Urothelium cell line (cell line): ENCODE data around the gene IGFBP7.

ENCODE experiments used
- DNase-seq: peaks from one replicate; pipeline ENCODE4 v3.0.0; 2011; ENCODE audit warnings: low spot score, mixed read lengths
- FAIRE-seq: peaks from 2 replicates; lab custom pipeline; 2011; peaks lifted over from hg19 to GRCh38; lab: Jason Lieb, UNC

IGFBP7 gene

GRCh38 chr4:57131849-57132742 lies 21.9 kb upstream of the IGFBP7 start:
- FAIRE-seq (peak; percentile 59), DNase-seq (peak; percentile 66)

- no peak for DNase-seq
- no peak for FAIRE-seq
These were observed 19.3 kb upstream of the IGFBP7 start for GRCh38 chr4:57129477-57129876.

GRCh38 chr4:57127361-57127760 lies 17.2 kb upstream of the IGFBP7 start:
- FAIRE-seq = no peak

GRCh38 chr4:57125996-57126395 lies 15.8 kb upstream of the IGFBP7 start:
- DNase-seq = no peak

More at GRCh38 chr4:57127361-57127760, 17.2 kb upstream of the IGFBP7 start:
- DNase-seq = no peak

GRCh38 chr4:57124145-57124544 lies 14.0 kb upstream of the IGFBP7 start:
- DNase-seq (no peak), FAIRE-seq (no peak)

More at GRCh38 chr4:57125996-57126395, 15.8 kb upstream of the IGFBP7 start:
- no peak for FAIRE-seq

GRCh38 chr4:57122959-57123358 lies 12.8 kb upstream of the IGFBP7 start:
- FAIRE-seq (no peak), DNase-seq (no peak)

GRCh38 chr4:57119054-57119651 lies 9.0 kb upstream of the IGFBP7 start:
- peak; percentile 90 for FAIRE-seq
- DNase-seq = peak; percentile 85

- DNase-seq (no peak), FAIRE-seq (no peak)
These were observed 7.3 kb upstream of the IGFBP7 start for GRCh38 chr4:57117491-57117890.

GRCh38 chr4:57116245-57116644 lies 6.1 kb upstream of the IGFBP7 start:
- no peak for DNase-seq
- FAIRE-seq = no peak

- no peak for DNase-seq
- no peak for FAIRE-seq
These were observed 4.8 kb upstream of the IGFBP7 start for GRCh38 chr4:57114973-57115372.

GRCh38 chr4:57113870-57114269 lies 3.7 kb upstream of the IGFBP7 start:
- FAIRE-seq = no peak
- no peak for DNase-seq

- FAIRE-seq (no peak), DNase-seq (peak; percentile 60)
These were observed 691 bp upstream of the IGFBP7 start for GRCh38 chr4:57110640-57111511.

- FAIRE-seq (no peak), DNase-seq (peak; percentile 35)
These were observed 756 bp downstream of the IGFBP7 start for GRCh38 chr4:57109411-57109846.

- no peak for DNase-seq
- FAIRE-seq = no peak
These were observed 4.0 kb downstream of the IGFBP7 start for GRCh38 chr4:57106181-57106580.

- FAIRE-seq (no peak), DNase-seq (no peak)
These were observed 5.3 kb downstream of the IGFBP7 start for GRCh38 chr4:57104706-57105560.

- DNase-seq (no peak), FAIRE-seq (no peak)
These were observed 7.1 kb downstream of the IGFBP7 start for GRCh38 chr4:57103051-57103450.

- peak; percentile 36 for DNase-seq
- FAIRE-seq = peak; percentile 55
These were observed 8.0 kb downstream of the IGFBP7 start for GRCh38 chr4:57102050-57102624.

- DNase-seq (no peak), FAIRE-seq (no peak)
These were observed 9.1 kb downstream of the IGFBP7 start for GRCh38 chr4:57100979-57101651.

GRCh38 chr4:57099363-57099762 lies 10.8 kb downstream of the IGFBP7 start:
- DNase-seq = no peak
- no peak for FAIRE-seq
